GM23338 (cell line): ENCODE results near the gene NNAT. TPM values are rescaled to one million over a fixed set of nuclear protein-coding genes. Genes with fewer than 3 reads are reported as not detected.

Experiments used
- EZH2 ChIP-seq: fragments of 200-600 bp; sonication (generic); IDR thresholded peaks from one replicate; pipeline ENCODE4 v1.8.0; 2017; ENCODE audit warnings: antibody characterized with exemption, mild to moderate bottlenecking, low read depth; ENCODE audit not compliant: unreplicated experiment
- EZH2phosphoT487 ChIP-seq: fragments of 200-600 bp; sonication (generic); IDR thresholded peaks from one replicate; pipeline ENCODE4 v1.8.1; 2018; ENCODE audit warnings: antibody characterized with exemption; ENCODE audit not compliant: unreplicated experiment
- ZNF114 ChIP-seq: fragments of 250-450 bp; sonication (Bioruptor Pico); IDR thresholded peaks from 2 replicates; pipeline ENCODE4 v1.5.0; 2020; ENCODE audit warnings: mild to moderate bottlenecking, moderate library complexity
- ZNF331 ChIP-seq: fragments of 250-450 bp; sonication (Bioruptor Pico); IDR thresholded peaks from 2 replicates; pipeline ENCODE4 v1.5.0; 2020; ENCODE audit warnings: low read depth, mild to moderate bottlenecking, moderate library complexity
- polyA plus RNA-seq: library from polyadenylated mRNA; unstranded; fragments of >200 nt; fragmentation: Nextera tagmentation; extraction: Ambion mirVana; gene quantifications from 2 replicates; pipeline ENCODE4 v1.2.1, GENCODE V29; 2016
- total RNA-seq: library from RNA; depleted of rRNA; stranded (reverse); fragments of >200 nt; shearing (Covaris generic); gene quantifications from 2 replicates; pipeline ENCODE4 v1.2.3, GENCODE V29; 2014
- TF ChIP-seq, protein P1 (sequence below): fragments of 250-450 bp; sonication (Bioruptor Pico); IDR thresholded peaks from 2 replicates; pipeline ENCODE4 v1.5.0; 2020; ENCODE audit warnings: mild to moderate bottlenecking, moderate library complexity
- TF ChIP-seq, protein P2 (sequence below): IDR thresholded peaks from 2 replicates; pipeline ENCODE4 v1.6.1; 2016; ENCODE audit warnings: antibody characterized with exemption
- TF ChIP-seq, protein P3 (sequence below): IDR thresholded peaks from one replicate; pipeline ENCODE4 v1.6.1; 2018; ENCODE audit warnings: antibody characterized with exemption; ENCODE audit not compliant: unreplicated experiment

The NNAT gene
- total and polyA plus RNA-seq, 2 experiments from 2014 or later = 4.3 to 4.9 TPM

DNA sequence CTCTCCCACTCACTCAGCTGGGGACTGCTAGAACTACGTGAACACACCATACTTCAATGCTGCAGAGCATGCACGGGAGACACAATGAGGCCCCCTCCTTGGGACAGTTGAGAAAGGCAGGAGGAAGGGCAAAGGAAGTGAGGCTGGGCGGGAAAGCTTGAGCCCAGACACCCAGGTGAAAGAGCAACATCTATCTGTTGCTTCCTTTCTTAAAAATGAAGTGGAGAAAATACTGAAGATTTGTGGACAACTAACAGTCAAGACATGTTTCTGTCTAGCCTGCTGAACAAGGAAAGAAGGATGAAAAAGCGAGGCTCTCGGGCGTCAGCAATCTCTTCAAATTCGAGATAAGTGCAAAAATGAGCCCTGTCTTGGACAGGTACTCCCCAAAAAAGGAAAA, 3.0 kb upstream of the NNAT start (continued):
- TF ChIP-seq, protein P1, sequence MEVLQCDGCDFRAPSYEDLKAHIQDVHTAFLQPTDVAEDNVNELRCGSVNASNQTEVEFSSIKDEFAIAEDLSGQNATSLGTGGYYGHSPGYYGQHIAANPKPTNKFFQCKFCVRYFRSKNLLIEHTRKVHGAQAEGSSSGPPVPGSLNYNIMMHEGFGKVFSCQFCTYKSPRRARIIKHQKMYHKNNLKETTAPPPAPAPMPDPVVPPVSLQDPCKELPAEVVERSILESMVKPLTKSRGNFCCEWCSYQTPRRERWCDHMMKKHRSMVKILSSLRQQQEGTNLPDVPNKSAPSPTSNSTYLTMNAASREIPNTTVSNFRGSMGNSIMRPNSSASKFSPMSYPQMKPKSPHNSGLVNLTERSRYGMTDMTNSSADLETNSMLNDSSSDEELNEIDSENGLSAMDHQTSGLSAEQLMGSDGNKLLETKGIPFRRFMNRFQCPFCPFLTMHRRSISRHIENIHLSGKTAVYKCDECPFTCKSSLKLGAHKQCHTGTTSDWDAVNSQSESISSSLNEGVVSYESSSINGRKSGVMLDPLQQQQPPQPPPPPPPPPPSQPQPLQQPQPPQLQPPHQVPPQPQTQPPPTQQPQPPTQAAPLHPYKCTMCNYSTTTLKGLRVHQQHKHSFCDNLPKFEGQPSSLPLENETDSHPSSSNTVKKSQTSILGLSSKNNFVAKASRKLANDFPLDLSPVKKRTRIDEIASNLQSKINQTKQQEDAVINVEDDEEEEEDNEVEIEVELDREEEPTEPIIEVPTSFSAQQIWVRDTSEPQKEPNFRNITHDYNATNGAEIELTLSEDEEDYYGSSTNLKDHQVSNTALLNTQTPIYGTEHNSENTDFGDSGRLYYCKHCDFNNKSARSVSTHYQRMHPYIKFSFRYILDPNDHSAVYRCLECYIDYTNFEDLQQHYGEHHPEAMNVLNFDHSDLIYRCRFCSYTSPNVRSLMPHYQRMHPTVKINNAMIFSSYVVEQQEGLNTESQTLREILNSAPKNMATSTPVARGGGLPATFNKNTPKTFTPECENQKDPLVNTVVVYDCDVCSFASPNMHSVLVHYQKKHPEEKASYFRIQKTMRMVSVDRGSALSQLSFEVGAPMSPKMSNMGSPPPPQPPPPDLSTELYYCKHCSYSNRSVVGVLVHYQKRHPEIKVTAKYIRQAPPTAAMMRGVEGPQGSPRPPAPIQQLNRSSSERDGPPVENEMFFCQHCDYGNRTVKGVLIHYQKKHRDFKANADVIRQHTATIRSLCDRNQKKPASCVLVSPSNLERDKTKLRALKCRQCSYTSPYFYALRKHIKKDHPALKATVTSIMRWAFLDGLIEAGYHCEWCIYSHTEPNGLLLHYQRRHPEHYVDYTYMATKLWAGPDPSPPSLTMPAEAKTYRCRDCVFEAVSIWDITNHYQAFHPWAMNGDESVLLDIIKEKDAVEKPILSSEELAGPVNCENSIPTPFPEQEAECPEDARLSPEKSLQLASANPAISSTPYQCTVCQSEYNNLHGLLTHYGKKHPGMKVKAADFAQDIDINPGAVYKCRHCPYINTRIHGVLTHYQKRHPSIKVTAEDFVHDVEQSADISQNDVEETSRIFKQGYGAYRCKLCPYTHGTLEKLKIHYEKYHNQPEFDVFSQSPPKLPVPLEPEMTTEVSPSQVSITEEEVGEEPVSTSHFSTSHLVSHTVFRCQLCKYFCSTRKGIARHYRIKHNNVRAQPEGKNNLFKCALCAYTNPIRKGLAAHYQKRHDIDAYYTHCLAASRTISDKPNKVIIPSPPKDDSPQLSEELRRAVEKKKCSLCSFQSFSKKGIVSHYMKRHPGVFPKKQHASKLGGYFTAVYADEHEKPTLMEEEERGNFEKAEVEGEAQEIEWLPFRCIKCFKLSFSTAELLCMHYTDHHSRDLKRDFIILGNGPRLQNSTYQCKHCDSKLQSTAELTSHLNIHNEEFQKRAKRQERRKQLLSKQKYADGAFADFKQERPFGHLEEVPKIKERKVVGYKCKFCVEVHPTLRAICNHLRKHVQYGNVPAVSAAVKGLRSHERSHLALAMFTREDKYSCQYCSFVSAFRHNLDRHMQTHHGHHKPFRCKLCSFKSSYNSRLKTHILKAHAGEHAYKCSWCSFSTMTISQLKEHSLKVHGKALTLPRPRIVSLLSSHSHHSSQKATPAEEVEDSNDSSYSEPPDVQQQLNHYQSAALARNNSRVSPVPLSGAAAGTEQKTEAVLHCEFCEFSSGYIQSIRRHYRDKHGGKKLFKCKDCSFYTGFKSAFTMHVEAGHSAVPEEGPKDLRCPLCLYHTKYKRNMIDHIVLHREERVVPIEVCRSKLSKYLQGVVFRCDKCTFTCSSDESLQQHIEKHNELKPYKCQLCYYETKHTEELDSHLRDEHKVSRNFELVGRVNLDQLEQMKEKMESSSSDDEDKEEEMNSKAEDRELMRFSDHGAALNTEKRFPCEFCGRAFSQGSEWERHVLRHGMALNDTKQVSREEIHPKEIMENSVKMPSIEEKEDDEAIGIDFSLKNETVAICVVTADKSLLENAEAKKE (CRISPR knock-in tag) = no peak
- TF ChIP-seq ZNF331 (CRISPR knock-in tag) (no peak), EZH2phosphoT487 (no peak), ZNF114 (CRISPR knock-in tag) (no peak), EZH2 (no peak)
- TF ChIP-seq, protein P2, sequence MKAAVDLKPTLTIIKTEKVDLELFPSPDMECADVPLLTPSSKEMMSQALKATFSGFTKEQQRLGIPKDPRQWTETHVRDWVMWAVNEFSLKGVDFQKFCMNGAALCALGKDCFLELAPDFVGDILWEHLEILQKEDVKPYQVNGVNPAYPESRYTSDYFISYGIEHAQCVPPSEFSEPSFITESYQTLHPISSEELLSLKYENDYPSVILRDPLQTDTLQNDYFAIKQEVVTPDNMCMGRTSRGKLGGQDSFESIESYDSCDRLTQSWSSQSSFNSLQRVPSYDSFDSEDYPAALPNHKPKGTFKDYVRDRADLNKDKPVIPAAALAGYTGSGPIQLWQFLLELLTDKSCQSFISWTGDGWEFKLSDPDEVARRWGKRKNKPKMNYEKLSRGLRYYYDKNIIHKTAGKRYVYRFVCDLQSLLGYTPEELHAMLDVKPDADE = no peak
- TF ChIP-seq, protein P3, sequence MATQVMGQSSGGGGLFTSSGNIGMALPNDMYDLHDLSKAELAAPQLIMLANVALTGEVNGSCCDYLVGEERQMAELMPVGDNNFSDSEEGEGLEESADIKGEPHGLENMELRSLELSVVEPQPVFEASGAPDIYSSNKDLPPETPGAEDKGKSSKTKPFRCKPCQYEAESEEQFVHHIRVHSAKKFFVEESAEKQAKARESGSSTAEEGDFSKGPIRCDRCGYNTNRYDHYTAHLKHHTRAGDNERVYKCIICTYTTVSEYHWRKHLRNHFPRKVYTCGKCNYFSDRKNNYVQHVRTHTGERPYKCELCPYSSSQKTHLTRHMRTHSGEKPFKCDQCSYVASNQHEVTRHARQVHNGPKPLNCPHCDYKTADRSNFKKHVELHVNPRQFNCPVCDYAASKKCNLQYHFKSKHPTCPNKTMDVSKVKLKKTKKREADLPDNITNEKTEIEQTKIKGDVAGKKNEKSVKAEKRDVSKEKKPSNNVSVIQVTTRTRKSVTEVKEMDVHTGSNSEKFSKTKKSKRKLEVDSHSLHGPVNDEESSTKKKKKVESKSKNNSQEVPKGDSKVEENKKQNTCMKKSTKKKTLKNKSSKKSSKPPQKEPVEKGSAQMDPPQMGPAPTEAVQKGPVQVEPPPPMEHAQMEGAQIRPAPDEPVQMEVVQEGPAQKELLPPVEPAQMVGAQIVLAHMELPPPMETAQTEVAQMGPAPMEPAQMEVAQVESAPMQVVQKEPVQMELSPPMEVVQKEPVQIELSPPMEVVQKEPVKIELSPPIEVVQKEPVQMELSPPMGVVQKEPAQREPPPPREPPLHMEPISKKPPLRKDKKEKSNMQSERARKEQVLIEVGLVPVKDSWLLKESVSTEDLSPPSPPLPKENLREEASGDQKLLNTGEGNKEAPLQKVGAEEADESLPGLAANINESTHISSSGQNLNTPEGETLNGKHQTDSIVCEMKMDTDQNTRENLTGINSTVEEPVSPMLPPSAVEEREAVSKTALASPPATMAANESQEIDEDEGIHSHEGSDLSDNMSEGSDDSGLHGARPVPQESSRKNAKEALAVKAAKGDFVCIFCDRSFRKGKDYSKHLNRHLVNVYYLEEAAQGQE = no peak
